ENCODE data around the gene THAP3. TPM values are rescaled to one million over a fixed set of nuclear protein-coding genes. Genes with fewer than 3 reads are reported as not detected.
A peak's percentile ranks its signal among the peaks of the same experiment; 100 is the strongest.

THAP3 gene
- total RNA-seq, 1 donor from 2014 or later = 11.5 TPM

GRCh38 chr1:6602669-6603237, 21.9 kb upstream of the THAP3 start, which contains the start of gene KLHL21:
Gene KLHL21, minus strand, starts transcription at chr1:6602869. Its CDS starts 52 bp downstream, at chr1:6602817.
- DNase-seq (peak; percentile 94), ATAC-seq (ENCODE audit: poor library complexity) (peak; percentile 81)
- intact Hi-C loops (cut with DNase I) = no loop called here

GRCh38 chr1:6603238-6603914, 21.3 kb upstream of the THAP3 start:
- intact Hi-C loops (cut with DNase I) = no loop called here
- ATAC-seq (ENCODE audit: poor library complexity) (peak; percentile 18), DNase-seq (peak; percentile 75)

- intact Hi-C loops (cut with DNase I) = no loop called here
- ATAC-seq (ENCODE audit: poor library complexity) = peak; percentile 36
- DNase-seq = peak; percentile 89
Measured at GRCh38 chr1:6603915-6604558, 20.6 kb upstream of the THAP3 start.

- DNase-seq (peak; percentile 67), ATAC-seq (ENCODE audit: poor library complexity) (peak; percentile 74)
- intact Hi-C loops (cut with DNase I) = no loop called here
Measured at GRCh38 chr1:6612641-6613360, 11.9 kb upstream of the THAP3 start.

GRCh38 chr1:6613361-6614018, 11.2 kb upstream of the THAP3 start, which contains the start of gene PHF13:
Gene PHF13, plus strand, starts transcription at chr1:6613731. Its CDS starts 336 bp downstream, at chr1:6614067.
- intact Hi-C loops (cut with DNase I) = no loop called here

GRCh38 chr1:6614019-6614928, 10.4 kb upstream of the THAP3 start:
- DNase-seq (peak; percentile 71), ATAC-seq (ENCODE audit: poor library complexity) (peak; percentile 11)
- intact Hi-C loops (cut with DNase I) = no loop called here

More at GRCh38 chr1:6613361-6614018, 11.2 kb upstream of the THAP3 start, which contains the start of gene PHF13:
- ATAC-seq (ENCODE audit: poor library complexity) (peak; percentile 95), DNase-seq (peak; percentile 100)

- DNase-seq (no peak), ATAC-seq (ENCODE audit: poor library complexity) (no peak)
- intact Hi-C loops (cut with DNase I) = no loop called here
Measured at GRCh38 chr1:6614929-6615785, 9.5 kb upstream of the THAP3 start.

GRCh38 chr1:6619045-6619444, 5.6 kb upstream of the THAP3 start:
- intact Hi-C loops (cut with DNase I) = no loop called here
- DNase-seq = no peak
- no peak for ATAC-seq (ENCODE audit: poor library complexity)

- DNase-seq (no peak), ATAC-seq (ENCODE audit: poor library complexity) (no peak)
- intact Hi-C loops (cut with DNase I) = no loop called here
Measured at GRCh38 chr1:6621429-6622391, 3.0 kb upstream of the THAP3 start.

GRCh38 chr1:6622396-6623152, 2.1 kb upstream of the THAP3 start:
- ATAC-seq (ENCODE audit: poor library complexity) = no peak
- no peak for DNase-seq
- intact Hi-C loops (cut with DNase I) = no loop called here

GRCh38 chr1:6623269-6623965, 1.3 kb upstream of the THAP3 start:
- ATAC-seq (ENCODE audit: poor library complexity) = no peak
- intact Hi-C loops (cut with DNase I) = no loop called here
- no peak for DNase-seq

- DNase-seq (no peak), ATAC-seq (ENCODE audit: poor library complexity) (peak; percentile 26)
- intact Hi-C loops (cut with DNase I) = no loop called here
Measured at GRCh38 chr1:6625584-6626149, 999 bp downstream of the THAP3 start.

GRCh38 chr1:6627031-6627430, 2.4 kb downstream of the THAP3 start:
- ATAC-seq (ENCODE audit: poor library complexity) (no peak), DNase-seq (no peak)
- intact Hi-C loops (cut with DNase I) = no loop called here

GRCh38 chr1:6627841-6628545, 3.3 kb downstream of the THAP3 start:
- intact Hi-C loops (cut with DNase I) = no loop called here
- DNase-seq (no peak), ATAC-seq (ENCODE audit: poor library complexity) (no peak)

Measured in Right ventricle myocardium superior (tissue), 1 donor.